KBM-7 (cell line): Measurements from ENCODE around the gene ZDHHC11.
A peak's percentile ranks its signal among the peaks of the same experiment; 100 is the strongest.

Experiments used
- DNase-seq: peaks from one replicate; pipeline ENCODE4 v3.0.0-alpha.2; 2015
- in situ Hi-C: fragments of 300-500 bp; cut with MboI; formaldehyde crosslinking; loops from 2 replicates; pipeline ENCODE4 v1.14.3; 2020; ENCODE audit warnings: low sequenced_read_pairs, low pct_unique_long_range_greater_than_20kb, mixed read lengths

Gene ZDHHC11, protein sequence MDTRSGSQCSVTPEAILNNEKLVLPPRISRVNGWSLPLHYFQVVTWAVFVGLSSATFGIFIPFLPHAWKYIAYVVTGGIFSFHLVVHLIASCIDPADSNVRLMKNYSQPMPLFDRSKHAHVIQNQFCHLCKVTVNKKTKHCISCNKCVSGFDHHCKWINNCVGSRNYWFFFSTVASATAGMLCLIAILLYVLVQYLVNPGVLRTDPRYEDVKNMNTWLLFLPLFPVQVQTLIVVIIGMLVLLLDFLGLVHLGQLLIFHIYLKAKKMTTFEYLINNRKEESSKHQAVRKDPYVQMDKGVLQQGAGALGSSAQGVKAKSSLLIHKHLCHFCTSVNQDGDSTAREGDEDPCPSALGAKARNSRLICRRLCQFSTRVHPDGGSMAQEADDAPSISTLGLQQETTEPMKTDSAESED

DNA sequence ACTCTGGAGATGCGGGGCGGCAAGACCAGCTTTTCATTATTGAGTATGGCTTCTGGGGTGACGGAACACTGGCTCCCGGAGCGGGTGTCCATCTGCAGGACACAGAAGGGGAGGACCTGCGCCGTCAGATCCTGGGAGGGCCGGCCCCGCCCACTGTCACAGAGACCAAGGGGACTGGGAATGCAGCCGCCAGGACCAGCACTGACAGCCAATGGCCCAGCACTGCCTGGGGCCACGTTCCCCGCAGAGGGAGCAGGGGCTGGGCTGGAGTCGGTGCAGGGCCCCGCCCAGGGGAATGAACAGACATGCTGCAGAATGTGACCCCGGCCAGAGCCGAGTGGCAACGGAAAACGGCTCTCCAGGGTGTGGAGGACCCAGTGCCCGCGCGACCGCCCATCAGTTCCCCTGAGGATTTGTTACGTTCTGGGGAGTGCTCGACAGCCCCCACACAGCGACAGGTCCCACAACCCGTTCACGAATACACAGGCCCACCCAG lies at the start of gene ZDHHC11:
ZDHHC11 (minus strand) TSS at position 476 of the 496 bp plus-strand sequence; CDS start at position 92, 384 bp downstream.
- in situ Hi-C loops, result no loop called here
- no peak for DNase-seq

GRCh38 chr5:893711-894110 lies 42.9 kb upstream of the ZDHHC11 start:
- in situ Hi-C loops, result no loop called here
- DNase-seq, result no peak

DNA sequence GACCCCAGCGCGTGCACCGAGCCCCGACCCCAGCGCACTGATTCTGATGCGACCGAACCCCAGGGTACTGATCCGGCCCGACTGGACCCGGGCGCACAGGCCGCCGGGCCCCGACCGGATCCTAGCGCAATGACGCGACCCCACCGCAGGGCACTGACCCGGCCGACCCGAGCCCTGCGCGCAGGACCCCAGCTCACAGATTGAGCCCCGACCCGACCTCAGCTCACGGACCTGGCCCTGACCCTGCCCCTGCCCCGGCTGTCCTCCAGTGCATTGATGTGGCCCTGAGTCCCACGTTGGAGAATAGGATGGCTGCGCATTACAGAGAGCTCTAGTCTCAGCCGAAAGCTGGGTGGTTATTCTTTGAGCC lies 42.3 kb upstream of the ZDHHC11 start:
- in situ Hi-C loops, result no loop called here
- DNase-seq, result no peak

DNA sequence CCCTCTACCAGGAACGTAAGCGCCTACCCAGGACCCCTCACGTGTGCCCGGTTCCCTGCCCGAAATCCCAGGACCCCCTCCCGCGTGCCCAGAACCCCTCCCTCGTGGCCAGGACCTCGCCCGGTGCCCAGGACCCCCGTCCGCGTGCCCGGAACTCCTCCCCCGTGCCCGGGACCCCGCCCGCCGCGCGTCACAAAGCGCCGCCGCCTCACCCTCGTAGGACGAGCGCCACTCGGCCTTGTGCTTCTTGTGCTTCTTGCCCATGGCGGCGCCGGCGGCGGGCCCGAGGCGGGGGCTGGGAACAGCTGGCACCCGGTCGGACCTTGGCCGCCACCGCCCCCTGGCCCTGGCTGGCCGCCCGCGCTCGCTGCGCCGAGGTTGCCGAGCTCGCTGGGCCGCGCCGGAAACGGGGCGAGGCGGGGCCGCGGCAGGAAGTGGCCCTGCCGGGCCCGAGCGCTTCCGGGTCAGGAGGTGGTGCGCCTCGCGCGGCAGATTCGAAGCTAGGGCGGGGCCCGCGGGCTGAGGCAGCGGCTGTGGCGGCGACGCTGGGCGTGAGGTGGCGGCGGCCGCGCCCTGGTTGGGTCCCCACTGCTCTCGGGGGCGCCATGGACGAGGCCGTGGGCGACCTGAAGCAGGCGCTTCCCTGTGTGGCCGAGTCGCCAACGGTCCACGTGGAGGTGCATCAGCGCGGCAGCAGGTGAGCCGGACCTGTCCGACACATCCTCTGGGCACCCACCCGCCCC lies 41.8 kb upstream of the ZDHHC11 start, which contains the start of the genes BRD9 and TRIP13:
BRD9 (minus strand) TSS at position 408 of the 743 bp plus-strand sequence; CDS start at position 264, 144 bp downstream.
TRIP13 (plus strand) TSS at position 491 of the 743 bp plus-strand sequence; CDS start at position 606, 115 bp downstream.
- peak; percentile 80 for DNase-seq
- in situ Hi-C loops, result no loop called here

DNA sequence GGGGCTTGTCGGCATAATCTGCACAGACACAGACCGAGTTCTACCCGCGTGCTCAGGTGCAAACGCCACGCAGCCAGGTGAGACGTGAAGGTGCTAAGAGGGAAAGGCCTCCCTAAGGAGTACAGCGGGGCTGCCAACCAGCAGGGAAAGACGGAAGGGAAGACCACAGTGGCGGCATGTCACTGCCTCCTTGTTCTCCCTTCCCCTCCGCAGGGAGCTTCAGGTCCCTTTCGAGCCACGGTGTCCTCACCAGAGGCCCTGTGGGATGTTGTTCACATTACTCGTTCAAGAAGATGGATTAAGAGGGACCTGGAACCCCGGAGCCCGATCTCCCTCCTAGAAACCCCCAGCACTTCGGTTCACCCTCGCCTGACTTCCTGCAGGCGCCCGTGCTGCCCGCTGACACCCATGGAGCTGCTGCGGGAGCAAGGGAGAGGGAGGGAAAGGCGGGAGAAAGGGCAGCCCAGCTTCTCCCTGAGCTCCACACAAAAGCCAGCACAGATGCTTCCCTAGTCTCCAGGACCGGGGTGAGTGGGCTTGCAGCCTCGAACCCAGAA lies 41.1 kb upstream of the ZDHHC11 start:
- peak; percentile 43 for DNase-seq

GRCh38 chr5:891117-891836 lies 40.5 kb upstream of the ZDHHC11 start:
- DNase-seq, result peak; percentile 40
- in situ Hi-C loops, result no loop called here

More for the DNA sequence above, 41.1 kb upstream of the ZDHHC11 start:
- in situ Hi-C loops, result no loop called here

- no peak for DNase-seq
- in situ Hi-C loops, result no loop called here
Measured at GRCh38 chr5:889075-889710, 38.4 kb upstream of the ZDHHC11 start.

DNA sequence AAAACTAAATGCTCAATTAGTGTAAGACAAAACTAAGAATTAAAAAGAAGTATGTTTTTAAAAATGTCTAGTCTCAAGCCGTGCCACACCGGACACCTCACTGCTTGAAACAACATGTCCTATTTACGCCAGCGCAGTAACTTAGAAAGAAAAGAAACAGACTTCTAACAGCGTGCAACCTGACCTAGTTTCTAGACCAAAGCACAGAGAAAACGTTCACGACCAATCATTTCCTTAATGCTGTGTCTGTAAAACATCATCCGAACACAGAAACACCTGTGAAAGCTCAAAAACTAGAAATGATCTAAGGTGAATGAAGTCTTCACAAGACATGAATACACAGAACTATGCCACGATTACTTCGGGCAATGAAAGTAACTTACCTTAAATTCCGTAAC lies 37.9 kb upstream of the ZDHHC11 start:
- no peak for DNase-seq
- in situ Hi-C loops, result no loop called here

DNA sequence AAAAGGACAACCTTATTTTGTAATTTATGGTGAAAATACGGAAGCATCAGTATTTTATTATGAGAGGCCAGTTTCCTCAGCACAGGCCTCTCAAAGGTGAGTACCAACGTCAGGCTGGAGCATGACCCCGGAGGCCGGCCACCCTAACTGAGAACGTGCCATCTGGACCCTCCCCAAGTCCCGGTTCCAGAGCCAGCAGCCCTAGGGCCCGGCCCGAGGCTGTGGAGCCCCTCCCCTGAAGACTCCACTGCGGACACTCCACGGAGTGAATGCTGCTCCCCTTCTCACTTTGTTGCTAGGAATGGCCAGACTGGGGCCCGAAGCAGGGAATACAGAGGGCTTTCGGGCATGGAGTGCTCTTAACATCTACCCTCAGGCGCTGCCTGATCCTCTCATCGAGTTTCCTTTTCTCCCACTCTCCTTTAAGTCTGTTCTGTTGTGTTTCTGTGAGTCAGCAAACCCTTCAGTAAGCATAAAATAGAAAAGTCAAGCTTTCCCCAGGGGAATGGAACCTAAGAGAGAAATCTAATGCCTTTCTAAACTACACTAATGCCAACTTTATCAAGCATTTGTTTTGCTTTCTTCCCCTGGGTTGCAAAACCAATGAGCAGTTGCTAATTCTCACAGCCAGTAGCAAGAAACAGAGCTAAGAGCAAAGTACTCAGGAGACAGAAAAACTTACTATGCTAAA lies 37.3 kb upstream of the ZDHHC11 start:
- no peak for DNase-seq
- in situ Hi-C loops, result no loop called here

- in situ Hi-C loops, result no loop called here
- no peak for DNase-seq
Measured at GRCh38 chr5:886716-887325, 36.0 kb upstream of the ZDHHC11 start.

- in situ Hi-C loops, result no loop called here
- DNase-seq, result no peak
Measured at GRCh38 chr5:886036-886435, 35.2 kb upstream of the ZDHHC11 start.

- DNase-seq, result no peak
- in situ Hi-C loops, result no loop called here
Measured at GRCh38 chr5:885529-885928, 34.7 kb upstream of the ZDHHC11 start.

DNA sequence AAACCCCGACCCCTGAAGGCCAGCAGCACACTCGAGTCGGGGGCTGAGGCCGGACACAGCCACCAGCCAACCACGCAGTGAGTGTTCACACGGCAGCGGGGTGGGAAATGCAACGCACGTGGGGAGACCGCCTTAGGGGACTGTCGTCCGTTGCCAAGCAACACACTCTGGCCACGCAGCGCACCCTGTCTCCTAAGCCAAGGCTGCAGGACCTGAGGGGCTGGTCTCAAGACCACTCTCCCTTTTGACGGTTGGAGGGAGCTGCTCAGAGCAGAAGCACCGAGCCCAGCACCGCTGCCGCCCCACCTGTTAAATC lies 34.3 kb upstream of the ZDHHC11 start:
- in situ Hi-C loops, result no loop called here
- DNase-seq, result no peak

- no peak for DNase-seq
- in situ Hi-C loops, result no loop called here
Measured at GRCh38 chr5:884345-885126, 33.8 kb upstream of the ZDHHC11 start.

DNA sequence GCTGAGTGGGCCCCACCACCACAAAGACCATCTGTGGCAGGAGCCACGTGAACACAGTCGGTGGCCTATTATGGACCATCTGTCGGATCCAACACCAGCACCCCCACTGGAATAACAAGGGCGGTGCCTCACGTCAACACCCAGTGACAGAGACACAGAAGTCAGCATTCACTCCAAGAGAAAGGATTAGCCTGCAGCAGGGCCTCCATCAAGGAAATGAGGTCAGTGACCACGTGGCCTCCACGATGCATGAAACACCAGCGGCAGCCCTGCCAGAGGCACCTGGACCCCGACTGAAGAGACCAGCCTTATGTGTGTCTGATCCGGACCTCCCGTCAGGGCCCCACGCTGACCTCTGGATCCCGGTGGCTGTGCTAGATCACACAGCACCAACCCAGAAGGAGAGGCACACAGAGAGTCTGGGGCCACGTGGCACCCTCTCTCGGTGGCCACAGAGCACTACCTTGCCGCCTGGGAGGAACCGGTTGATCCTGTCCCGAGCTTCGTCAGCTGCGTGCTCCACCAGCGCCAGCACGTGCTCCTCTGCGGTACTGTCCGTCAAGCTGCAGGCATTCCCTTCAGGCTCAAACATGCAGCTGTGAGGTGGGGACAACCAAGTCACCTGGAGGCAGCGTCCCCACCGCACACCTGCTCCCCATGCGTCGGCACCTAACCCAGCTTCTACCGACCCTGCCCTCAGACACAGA lies 32.8 kb upstream of the ZDHHC11 start:
- in situ Hi-C loops, result no loop called here
- DNase-seq, result no peak

DNA sequence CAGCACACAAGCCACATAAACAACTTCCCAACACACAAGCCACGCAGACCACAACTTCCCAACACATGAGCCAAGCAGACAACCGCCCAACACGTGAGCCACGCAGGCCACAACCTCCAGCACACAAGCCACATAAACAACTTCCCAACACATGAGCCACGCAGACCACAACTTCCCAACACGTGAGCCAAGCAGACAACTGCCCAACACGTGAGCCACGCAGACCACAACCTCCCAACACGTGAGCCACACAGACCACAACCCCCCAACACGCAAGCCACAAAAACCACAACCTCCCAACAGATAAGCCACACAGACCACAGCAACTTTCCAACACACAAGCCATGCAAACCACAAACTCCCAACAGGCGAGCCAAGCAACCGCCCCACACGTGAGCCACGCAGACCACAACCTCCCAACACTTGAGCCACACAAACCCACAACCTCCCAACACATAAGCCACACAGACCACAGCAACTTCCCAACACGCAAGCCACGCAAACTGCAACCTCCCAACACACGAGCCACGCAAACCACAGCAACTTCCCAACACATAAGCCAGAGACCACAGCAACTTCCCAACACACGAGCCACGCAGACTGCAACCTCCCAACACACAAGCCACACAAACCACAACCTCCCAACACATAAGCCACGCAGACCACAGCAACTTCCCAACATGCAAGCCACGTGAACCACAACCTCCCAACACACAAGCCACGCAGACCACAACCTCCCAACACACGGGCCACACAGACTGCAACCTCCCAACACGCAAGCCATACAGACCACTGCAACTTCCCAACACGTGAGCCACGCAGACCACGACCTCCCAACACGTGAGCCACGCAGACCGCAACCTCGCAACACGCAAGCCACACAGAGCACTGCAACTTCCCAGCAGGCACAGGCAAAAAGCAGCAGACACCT lies 31.7 kb upstream of the ZDHHC11 start:
- no peak for DNase-seq
- in situ Hi-C loops, result no loop called here
